GM19025 (cell line): ENCODE results near the gene BCAS1.

ENCODE experiments used
- ATAC-seq: cut with Tn5 transposase; IDR thresholded peaks from one replicate; pipeline ENCODE4 v1.9.1; 2021; ENCODE audit warnings: mild to moderate bottlenecking, low read depth, moderate library complexity; ENCODE audit not compliant: unreplicated experiment

Gene BCAS1

GRCh38 chr20:53917145-53918019, 153.0 kb downstream of the BCAS1 start:
- ATAC-seq = peak; percentile 59

DNA sequence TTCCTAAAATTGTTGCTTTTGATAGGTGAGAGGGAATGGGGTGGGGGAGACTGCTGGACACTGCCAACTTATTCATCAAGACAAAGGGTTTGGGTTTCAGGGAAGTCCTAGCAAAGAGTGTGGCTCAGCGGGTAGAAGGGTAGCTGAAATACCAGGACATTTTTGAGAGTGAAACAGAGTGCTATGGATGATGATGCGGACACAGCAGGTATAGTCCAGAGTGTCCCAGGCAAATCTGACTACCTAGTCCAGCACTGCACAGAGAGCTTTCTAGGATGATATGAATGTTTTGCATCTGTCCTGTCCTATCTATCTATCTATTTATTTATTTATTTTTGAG, 154.3 kb downstream of the BCAS1 start:
- ATAC-seq = no peak

DNA sequence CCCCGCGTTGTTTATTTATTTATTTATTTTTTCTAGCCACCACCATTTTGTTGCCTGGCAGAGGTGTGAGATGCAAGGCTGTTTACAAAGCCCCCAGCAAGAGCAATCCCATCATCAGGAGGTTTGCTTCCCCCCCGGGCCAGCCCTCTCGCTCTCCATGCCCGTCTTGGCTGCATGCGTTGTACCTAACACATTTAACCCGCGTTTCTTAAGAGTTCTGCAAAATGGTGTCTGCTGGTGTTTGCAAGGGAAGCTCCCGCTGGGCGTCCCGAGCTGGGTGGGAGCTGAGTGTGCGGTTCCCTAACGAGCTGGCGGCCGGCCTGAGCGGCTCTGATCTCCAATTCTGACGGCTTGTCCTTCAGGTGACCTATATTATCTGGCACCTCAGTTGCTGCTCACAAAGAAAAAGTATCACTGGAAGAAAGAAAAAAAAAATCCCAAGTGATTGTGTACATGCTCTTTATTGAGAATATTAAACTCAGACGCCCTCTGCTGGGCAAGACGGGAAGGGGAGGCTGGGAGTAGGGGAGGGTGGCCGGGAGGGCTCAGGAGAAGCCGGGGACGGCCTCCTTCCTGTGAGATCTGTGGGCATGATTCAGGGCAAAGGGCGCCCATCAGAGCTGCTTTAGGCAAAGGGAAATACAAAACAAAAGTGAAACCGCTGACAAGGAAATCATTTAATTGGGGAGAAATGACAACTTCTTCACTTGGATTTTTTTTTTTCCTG, 154.8 kb downstream of the BCAS1 start:
- ATAC-seq = peak; percentile 50

- no peak for ATAC-seq
These were observed 155.5 kb downstream of the BCAS1 start for GRCh38 chr20:53914781-53915445.

DNA sequence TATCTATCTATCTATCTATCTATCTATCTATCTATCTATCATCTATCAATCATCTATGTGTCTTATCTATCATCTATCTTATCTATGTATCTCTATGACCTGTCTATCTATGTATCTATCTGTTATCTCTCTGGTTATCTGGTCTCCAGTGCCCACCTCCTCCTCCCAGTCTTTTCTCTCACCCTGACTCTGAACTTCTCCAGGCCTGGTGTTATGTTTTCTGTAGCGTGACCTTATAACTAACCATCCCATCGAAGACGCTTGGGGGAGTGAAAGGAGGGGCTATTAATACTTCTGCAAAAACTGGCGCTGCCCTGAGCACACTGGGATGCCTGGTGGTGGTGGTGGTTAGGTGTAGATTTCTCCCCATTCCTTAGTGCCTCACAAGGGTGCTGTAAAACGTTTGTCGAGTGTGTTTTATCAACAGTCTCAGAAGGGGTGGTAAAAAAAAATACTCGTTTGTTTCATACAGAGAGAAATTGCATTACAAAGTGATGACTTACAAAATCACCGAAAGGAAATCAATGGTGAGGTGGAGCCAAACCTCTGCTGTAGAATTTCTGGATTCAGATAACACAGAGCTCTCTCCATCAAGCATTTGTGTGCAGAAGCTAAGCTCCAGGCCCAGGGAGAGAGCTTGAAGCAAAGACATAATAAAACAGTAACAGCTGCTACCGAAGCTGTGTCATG, 156.2 kb downstream of the BCAS1 start:
- no peak for ATAC-seq

- no peak for ATAC-seq
These were observed 159.1 kb downstream of the BCAS1 start for GRCh38 chr20:53911301-53911700.

- ATAC-seq = no peak
These were observed 159.9 kb downstream of the BCAS1 start for GRCh38 chr20:53910351-53911002.

DNA sequence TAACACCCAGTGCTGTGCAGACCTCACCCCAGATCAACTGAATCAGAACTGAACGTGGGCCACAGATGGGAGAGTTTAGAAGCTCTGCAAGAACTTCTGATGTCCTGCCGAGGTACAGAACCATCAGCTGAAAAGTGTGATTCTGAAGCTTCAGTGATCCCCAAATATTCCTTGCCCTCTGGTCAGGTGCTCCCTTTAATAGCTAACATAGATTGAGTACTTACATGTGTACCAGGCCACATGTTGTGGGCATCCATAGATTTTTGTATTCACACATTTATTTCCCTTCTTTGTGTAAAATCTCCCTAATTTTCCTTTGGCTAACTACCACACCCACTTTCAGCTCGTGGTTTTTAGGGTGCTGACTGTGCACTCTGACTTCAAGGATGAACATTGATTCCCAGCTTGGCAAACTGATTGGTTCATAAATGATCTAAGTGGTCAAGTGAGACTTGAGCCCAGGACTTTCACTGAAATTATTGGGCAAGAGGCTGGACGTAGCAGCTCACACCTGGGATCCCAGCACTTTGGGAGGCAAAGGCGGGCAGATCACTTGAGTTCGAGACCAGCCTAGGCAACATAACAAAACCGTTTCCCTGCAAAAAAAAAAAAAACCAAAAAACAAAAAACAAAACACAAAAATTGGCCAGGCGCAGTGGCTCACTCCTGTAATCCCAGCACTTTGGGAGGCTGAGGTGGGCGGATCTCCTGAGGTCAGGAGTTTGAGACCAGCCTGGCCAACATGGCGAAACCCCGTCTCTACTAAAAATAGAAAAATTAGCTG, 162.2 kb downstream of the BCAS1 start:
- no peak for ATAC-seq

GRCh38 chr20:53905820-53906191, 164.6 kb downstream of the BCAS1 start:
- no peak for ATAC-seq

DNA sequence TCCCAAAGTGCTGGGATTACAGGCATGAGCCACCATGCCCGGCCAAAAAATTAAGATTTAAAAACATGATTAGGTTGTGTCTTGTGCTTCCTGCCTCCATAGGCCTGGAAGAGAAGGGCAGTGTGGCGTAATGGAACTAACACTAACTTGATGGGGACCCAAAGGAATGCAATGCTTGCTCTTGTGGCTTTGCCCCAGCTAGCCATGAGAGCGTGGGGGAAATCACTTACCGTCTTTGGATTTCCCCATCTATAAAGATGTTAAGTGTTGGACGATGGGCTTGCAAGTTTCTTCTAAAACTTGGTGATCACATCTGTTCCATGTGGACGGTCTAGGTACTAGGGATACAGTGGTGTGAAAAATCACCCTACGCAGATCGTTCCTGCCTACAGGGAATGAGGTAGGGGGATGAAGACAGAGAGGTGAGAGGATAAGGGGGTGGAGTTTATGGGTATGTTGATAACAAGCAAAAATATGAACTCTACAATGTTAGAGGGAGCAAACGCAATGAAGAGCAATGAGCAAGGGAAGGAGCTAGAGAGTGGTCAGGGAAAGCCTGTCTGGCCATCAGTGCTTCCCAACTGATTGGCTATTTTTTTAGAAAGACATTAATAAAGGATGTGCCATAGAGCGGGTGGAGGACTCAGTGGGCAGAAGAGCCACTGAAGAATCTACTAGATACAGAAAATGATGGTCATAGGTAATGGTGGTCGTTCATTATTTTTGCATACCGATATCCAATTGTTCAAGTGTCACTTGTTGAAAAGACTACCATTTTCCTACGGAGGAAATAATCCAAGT, 165.2 kb downstream of the BCAS1 start:
- peak; percentile 42 for ATAC-seq

- ATAC-seq = no peak
These were observed 166.1 kb downstream of the BCAS1 start for GRCh38 chr20:53904261-53904660.

DNA sequence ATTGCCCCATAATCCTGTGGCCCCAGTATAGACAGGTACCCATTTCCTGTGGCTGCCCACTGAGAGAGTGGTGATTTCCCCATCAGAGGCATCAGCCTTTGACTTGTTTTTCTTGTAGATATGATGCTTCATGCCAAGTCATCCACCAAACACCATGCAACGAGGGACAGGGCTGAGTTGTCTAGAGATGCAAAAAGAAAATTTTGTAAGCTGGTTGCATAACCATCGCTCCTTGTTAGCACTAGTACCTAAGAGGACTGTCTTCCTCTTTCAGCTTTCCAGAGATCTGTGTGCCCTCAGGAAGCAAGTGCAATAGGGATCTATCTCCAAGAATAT, 166.8 kb downstream of the BCAS1 start:
- no peak for ATAC-seq

DNA sequence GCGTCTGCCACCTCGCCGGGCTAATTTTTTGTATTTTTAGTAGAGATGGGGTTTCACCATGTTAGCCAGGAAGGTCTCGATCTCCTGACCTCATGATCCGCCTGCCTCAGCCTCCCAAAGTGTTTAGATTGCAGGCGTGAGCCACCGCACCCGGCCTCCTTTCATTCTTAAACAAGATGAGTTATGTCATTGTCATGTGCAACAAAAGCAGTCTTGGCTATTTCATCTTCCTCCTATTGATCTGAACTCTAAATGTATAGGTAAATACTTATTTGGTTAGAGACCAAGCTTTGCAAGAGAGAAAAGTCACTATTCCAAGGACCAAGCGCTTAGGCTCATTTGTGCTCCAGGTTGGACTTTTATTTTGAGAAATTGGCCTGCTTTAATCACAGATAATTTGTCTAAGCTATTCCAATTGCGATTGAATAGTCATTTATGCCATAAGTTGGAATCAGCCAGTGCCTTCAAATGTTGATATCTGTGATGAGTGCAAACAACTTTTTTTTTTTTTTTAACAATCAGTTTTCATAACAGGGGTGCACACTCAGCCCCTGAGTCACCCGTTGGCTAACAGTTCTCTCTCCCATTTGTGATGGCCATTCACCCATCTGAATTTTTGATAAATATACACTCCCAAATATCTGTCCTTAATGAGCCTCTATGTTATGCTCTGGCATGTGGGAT, 167.3 kb downstream of the BCAS1 start:
- no peak for ATAC-seq

DNA sequence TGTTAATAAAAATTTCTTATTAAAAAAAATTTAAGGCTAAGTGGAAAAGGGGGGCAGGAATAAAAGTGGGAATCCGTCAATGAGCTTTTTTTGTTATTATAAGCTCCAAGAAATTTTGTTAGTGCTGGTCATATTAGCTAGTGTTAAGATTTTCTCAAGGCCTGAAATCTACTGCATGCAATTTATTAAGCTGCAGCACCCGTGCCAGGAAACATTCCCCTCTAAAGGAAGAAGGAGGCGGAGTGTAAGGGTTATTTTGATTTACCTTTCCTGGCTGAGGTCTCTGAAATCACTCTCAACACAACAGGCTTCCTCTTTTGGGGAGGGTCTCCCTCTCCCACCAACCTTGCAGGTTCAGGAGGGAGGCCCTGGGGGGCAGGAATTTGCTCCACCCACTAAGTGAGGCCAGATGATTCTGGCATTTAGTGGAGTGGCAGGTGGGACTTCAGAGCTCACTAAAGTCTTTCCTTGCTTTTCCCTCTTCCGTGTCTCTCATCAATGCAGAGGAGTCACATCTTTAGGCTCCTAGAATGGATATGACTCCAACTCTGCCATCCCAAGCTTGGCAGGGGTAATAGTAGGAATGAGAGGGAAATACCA, 168.8 kb downstream of the BCAS1 start:
- no peak for ATAC-seq

GRCh38 chr20:53901064-53901463, 169.3 kb downstream of the BCAS1 start:
- ATAC-seq = no peak

DNA sequence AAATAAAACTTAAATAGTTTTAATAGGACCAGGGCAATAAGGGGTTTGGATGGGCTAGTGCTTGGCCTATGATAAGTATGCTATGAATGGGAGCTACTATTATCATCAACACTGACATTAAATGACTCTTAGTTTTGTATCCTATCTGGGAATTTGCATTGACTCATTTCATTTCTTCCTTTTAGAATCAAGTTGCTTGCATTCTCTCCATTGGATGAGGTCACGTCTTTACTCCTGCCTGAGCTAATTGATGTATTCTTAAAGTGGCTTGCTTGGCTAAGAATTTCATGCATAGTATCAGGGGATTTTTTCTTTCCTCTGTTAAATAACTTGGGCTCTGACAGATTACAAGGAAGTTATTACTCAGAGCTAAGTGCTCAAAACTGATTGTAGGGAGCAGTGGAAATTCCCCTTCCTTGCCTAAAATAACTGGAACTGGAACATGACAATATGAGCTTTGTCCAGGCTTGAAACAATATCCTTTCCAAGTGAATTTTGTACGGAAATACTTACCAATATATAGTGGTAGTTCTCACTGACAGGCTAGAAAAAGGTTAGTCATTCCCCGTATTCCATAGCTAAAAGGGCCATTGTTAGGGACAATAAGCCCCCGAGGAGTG, 169.9 kb downstream of the BCAS1 start:
- no peak for ATAC-seq

GRCh38 chr20:53899351-53900167, 170.8 kb downstream of the BCAS1 start:
- ATAC-seq = peak; percentile 65
